NCI-H69 (cell line): ENCODE data around the gene LMF1.
"Not testable (repeated sequence)": the region's sequence is repeated elsewhere in the genome, so short reads cannot be mapped to it uniquely, and the experiment has no call there.

Source experiments
- DNase-seq: peaks from one replicate; lab custom pipeline; 2025; lab: John Stamatoyannopoulos, UW

Gene LMF1

GRCh38 chr16:850668-851067, 120.1 kb downstream of the LMF1 start:
- no peak for DNase-seq

DNA sequence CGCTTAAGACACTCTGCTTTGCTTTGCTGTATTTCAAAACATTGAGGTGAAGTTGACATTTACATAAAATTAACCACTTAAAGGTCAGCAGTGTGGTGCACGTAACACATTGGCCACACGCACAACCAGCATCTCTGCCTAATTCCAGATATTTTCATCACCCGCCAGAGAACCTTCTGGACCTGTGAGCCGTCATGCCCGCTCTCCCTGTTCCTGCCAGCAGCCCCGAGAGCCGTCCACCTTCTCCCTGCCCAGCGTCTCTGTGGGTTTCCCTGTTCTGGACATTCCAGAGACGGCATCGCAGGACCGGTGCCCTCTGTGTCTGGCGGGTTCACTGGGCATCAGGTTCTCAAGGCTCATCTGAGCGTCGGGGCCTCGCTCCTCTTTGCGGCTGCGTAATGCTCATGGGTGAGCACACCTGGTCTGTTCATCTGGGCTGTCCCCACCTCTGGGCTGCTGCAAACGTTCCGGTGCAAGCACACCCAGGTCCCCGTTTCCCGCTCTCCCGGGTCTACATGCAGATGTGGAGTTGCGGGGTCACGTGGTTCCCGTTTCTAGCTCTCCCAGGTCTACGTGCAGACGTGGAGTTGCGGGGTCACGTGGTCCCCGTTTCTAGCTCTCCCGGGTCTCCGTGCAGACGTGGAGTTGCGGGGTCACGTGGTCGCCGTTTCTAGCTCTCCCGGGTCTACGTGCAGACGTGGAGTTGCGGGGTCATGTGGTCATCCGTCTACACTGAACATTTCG, 122.1 kb downstream of the LMF1 start:
- DNase-seq = no peak

- DNase-seq = no peak
Measured at GRCh38 chr16:847681-848445, 122.9 kb downstream of the LMF1 start.

DNA sequence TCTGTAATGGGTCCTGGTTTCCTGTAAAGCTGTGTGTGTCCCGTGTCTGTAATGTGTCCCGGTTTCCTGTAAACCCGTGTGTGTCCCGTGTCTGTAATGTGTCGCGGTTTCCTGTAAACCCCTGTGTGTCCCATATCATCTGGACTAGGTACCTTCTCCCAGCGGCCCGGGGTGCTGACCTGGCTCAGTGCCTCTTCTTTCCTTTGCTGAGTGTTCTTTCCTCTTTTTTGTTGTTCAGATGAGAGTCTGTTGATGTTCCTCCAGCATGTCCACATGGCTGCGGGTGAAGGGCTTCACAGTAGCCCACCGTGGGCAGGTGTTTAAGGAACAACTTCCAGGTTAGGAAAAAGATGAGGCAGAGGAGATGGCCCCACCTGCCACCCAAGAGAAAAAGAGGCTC, 123.6 kb downstream of the LMF1 start:
- DNase-seq = no peak

- no peak for DNase-seq
Measured at GRCh38 chr16:845351-845745, 125.4 kb downstream of the LMF1 start.

GRCh38 chr16:844638-845350, 126.0 kb downstream of the LMF1 start:
- DNase-seq = no peak

DNA sequence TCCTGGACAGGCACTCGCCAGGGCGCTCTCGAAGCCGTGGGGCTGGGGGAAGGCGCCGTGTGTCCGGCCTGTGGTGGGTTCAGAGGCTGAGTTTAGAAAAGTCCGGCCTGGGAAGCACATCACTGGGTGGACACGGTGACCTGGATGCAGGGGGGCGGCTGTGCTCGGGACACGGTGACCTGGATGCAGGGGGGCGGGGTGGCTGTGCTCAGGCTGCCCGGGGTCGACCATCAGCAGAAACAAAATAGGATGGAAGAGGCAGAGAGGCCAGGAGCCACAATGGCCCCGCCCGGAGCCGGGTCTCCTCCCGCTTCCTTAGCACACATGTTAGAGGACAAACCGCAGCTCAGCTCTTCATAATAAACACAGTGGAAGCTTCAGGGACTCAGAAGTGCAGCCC, 127.0 kb downstream of the LMF1 start:
- no peak for DNase-seq

- no peak for DNase-seq
Measured at GRCh38 chr16:842711-843560, 127.8 kb downstream of the LMF1 start.

GRCh38 chr16:842061-842476, 128.7 kb downstream of the LMF1 start:
- DNase-seq = no peak

GRCh38 chr16:841455-842060, 129.2 kb downstream of the LMF1 start:
- no peak for DNase-seq

DNA sequence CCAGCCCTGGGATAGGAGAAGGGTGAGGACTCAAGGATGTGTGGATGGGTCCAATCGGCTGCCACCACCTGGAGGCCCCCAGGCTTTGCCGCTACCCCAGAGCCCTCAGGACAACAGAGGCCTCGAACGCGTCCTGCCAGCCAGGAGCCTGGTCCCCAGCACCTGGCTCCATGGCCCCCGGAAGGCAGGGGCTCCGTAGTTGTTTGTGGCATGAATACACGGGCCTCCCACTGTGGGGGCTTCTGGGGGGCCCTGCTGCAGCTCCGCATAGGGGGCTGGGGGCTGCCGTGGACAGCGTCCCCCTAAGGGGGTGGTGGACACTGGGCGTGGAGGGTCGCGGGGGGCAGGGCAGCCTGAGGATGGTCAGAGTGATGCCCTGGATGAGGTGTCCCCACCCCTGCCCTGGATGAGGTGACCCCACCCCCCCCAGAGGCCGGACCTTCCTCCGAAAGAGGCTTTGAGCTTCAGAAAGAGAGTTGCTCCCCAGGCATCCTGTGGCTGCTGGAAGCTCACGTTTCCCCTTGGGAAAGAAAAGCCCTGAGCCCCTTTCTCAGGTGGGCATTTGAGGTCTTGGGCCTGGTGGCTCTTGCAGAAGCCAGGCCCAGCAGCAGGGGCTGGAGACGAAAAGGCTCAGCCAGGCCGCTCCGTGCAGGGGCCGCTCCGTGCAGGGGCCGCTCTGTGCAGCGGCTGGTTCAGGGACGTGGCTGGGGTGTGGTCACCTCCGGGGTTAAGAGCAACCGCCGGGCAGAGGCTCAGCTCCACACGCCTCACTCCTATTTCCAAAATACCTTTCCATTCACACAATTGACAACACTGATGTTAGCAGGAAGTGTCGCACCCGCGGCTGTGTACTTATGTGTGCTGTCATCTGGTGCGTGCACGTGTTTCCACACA, 130.0 kb downstream of the LMF1 start:
- DNase-seq = no peak

GRCh38 chr16:839643-840408, 131.0 kb downstream of the LMF1 start:
- peak; percentile 27 for DNase-seq

- DNase-seq = no peak
Measured at GRCh38 chr16:838741-839140, 132.0 kb downstream of the LMF1 start.

- DNase-seq = not testable (repeated sequence)
Measured at GRCh38 chr16:836822-837221, 134.0 kb downstream of the LMF1 start.

- no peak for DNase-seq
Measured at GRCh38 chr16:836221-836620, 134.6 kb downstream of the LMF1 start.

DNA sequence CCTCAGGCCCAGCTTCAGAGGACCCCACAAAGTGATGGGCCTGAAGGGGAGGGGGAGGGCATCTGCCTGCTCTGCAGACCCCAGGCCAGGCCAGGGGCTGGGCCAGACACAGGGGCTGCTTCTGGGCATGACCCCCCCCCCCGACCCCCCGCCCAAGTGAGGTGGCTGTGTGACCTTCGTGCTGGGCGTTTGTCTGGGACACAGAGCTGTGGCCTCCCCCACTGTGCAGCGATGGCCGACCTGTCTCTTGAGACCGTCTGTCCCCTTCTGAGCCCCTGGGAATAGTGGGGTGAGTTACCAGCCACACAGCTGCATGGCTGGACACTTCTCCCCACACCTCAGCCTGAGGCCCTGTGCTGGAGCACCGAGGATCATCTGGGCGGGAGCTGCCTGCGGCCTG, 135.4 kb downstream of the LMF1 start:
- DNase-seq = no peak

GRCh38 chr16:833411-833810, 137.4 kb downstream of the LMF1 start:
- DNase-seq = no peak

GRCh38 chr16:832652-833336, 138.0 kb downstream of the LMF1 start:
- peak; percentile 71 for DNase-seq
